K562 (cell line): Measurements from ENCODE around the gene ERAL1.
A peak's percentile ranks its signal among the peaks of the same experiment; 100 is the strongest.

Source experiments
- FOS ChIP-seq: IDR thresholded peaks from 3 replicates; pipeline ENCODE4 v1.6.1; 2011; ENCODE audit not compliant: insufficient read length; ENCODE audit errors: extremely low read depth
- HNRNPK ChIP-seq: fragments of 200-400 bp; formaldehyde crosslinking; IDR thresholded peaks from one replicate; pipeline ENCODE4 v1.6.1; 2018; ENCODE audit warnings: mild to moderate bottlenecking, low read depth, low read length; ENCODE audit not compliant: poor library complexity, severe bottlenecking
- POLR2A ChIP-seq: fragments of 450-650 bp; conservative IDR thresholded peaks from 2 replicates; pipeline ENCODE4 v1.6.1; 2016
- POLR3A ChIP-seq: IDR thresholded peaks from 2 replicates; pipeline ENCODE4 v1.6.1; 2011; ENCODE audit warnings: borderline replicate concordance, mild to moderate bottlenecking, moderate library complexity; ENCODE audit not compliant: insufficient read length, insufficient read depth; ENCODE audit errors: extremely low read depth
- TF ChIP-seq, protein P1 (sequence below): IDR thresholded peaks from 2 replicates; pipeline ENCODE4 v1.6.1; 2014; ENCODE audit warnings: antibody characterized with exemption
- TF ChIP-seq, protein P2 (sequence below): IDR thresholded peaks from 2 replicates; pipeline ENCODE4 v1.6.1; 2016; ENCODE audit warnings: missing genetic modification characterization, missing compliant biosample characterization
- TF ChIP-seq, protein P3 (sequence below), 3 experiments: IDR thresholded peaks in 2 of 3; conservative IDR thresholded peaks in 1 of 3; 2 replicates each; pipeline ENCODE4 v1.5.1; 2011 to 2012; ENCODE audit warnings: low read length in 3 of 3, mild to moderate bottlenecking in 3 of 3, control low read depth in 2 of 3, improper control_type of control experiment in 1 of 3, inconsistent platforms in 1 of 3, low read depth in 1 of 3, mixed read lengths in 1 of 3, moderate library complexity in 1 of 3; ENCODE audit not compliant: insufficient read depth in 2 of 3
- TF ChIP-seq, protein P4 (sequence below), 3 experiments: fragments of 200-800 bp in 1 of 3; fragments of 250-450 bp in 1 of 3; fragments of 450-650 bp in 1 of 3; sonication (Bioruptor Pico) in 1 of 3; sonication (Bioruptor generic) in 1 of 3; formaldehyde crosslinking in 1 of 3; IDR thresholded peaks; 2 replicates each; pipeline versions ENCODE4 v1.6.1 to v1.8.0; 2016 to 2022; ENCODE audit warnings: mild to moderate bottlenecking in 2 of 3, missing genetic modification characterization in 2 of 3, missing compliant biosample characterization in 1 of 3, moderate library complexity in 1 of 3
- TF ChIP-seq, protein P5 (sequence below): fragments of 450-650 bp; IDR thresholded peaks from 2 replicates; pipeline ENCODE4 v1.6.1; 2016
- TF ChIP-seq, protein P6 (sequence below), 2 experiments: fragments of 200-800 bp in 1 of 2; sonication (Bioruptor generic) in 1 of 2; sonication (generic) in 1 of 2; formaldehyde crosslinking in 1 of 2; IDR thresholded peaks in 1 of 2; conservative IDR thresholded peaks in 1 of 2; 2 replicates each; pipeline versions ENCODE4 v1.5.0 to v1.6.1; 2016 to 2020; ENCODE audit warnings: missing compliant biosample characterization in 1 of 2, missing genetic modification characterization in 1 of 2, missing genetic modification reagents in 1 of 2

DNA sequence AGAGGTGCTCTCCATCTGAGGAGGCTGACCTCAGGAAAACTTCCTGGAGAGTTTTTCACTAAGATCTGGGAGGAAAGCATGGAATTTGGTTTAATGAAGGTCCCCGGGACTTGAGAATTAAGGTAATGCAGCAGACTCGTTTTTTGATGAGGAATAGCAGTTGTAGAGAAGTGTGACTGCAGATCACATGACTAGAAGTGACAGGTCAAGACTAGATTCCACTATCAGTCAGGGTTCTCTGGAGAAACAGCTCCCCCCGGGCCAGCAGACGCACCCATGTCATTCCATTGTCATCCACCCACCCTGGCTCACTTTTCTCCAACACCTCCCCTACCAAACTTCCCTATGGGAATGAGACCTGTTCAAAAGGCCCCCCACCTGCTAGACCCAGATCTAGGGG is 50.0 kb downstream of the ERAL1 start:
- TF ChIP-seq, protein P1, sequence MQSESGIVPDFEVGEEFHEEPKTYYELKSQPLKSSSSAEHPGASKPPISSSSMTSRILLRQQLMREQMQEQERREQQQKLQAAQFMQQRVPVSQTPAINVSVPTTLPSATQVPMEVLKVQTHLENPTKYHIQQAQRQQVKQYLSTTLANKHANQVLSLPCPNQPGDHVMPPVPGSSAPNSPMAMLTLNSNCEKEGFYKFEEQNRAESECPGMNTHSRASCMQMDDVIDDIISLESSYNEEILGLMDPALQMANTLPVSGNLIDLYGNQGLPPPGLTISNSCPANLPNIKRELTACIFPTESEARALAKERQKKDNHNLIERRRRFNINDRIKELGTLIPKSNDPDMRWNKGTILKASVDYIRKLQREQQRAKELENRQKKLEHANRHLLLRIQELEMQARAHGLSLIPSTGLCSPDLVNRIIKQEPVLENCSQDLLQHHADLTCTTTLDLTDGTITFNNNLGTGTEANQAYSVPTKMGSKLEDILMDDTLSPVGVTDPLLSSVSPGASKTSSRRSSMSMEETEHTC, result peak; percentile 66; the same call in 1 of the 2 replicates
- no peak for TF ChIP-seq POLR2A
- no peak for TF ChIP-seq FOS
- TF ChIP-seq, protein P2, sequence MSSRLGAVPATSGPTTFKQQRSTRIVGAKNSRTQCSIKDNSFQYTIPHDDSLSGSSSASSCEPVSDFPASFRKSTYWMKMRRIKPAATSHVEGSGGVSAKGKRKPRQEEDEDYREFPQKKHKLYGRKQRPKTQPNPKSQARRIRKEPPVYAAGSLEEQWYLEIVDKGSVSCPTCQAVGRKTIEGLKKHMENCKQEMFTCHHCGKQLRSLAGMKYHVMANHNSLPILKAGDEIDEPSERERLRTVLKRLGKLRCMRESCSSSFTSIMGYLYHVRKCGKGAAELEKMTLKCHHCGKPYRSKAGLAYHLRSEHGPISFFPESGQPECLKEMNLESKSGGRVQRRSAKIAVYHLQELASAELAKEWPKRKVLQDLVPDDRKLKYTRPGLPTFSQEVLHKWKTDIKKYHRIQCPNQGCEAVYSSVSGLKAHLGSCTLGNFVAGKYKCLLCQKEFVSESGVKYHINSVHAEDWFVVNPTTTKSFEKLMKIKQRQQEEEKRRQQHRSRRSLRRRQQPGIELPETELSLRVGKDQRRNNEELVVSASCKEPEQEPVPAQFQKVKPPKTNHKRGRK (tag), result no peak
- TF ChIP-seq, protein P3, sequence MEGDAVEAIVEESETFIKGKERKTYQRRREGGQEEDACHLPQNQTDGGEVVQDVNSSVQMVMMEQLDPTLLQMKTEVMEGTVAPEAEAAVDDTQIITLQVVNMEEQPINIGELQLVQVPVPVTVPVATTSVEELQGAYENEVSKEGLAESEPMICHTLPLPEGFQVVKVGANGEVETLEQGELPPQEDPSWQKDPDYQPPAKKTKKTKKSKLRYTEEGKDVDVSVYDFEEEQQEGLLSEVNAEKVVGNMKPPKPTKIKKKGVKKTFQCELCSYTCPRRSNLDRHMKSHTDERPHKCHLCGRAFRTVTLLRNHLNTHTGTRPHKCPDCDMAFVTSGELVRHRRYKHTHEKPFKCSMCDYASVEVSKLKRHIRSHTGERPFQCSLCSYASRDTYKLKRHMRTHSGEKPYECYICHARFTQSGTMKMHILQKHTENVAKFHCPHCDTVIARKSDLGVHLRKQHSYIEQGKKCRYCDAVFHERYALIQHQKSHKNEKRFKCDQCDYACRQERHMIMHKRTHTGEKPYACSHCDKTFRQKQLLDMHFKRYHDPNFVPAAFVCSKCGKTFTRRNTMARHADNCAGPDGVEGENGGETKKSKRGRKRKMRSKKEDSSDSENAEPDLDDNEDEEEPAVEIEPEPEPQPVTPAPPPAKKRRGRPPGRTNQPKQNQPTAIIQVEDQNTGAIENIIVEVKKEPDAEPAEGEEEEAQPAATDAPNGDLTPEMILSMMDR (IDR thresholded peaks at IDR 0.05 in 2 of 3, conservative IDR thresholded peaks at IDR 0.05 in 1 of 3; ENCODE audit: insufficient read depth in 2 of 3, low read depth in 1 of 3, low read length in 3 of 3), result peak in 1 of 3 experiments; percentile 18; a peak in 1 of 6 replicates
- no peak for TF ChIP-seq POLR3A
- TF ChIP-seq, protein P4, sequence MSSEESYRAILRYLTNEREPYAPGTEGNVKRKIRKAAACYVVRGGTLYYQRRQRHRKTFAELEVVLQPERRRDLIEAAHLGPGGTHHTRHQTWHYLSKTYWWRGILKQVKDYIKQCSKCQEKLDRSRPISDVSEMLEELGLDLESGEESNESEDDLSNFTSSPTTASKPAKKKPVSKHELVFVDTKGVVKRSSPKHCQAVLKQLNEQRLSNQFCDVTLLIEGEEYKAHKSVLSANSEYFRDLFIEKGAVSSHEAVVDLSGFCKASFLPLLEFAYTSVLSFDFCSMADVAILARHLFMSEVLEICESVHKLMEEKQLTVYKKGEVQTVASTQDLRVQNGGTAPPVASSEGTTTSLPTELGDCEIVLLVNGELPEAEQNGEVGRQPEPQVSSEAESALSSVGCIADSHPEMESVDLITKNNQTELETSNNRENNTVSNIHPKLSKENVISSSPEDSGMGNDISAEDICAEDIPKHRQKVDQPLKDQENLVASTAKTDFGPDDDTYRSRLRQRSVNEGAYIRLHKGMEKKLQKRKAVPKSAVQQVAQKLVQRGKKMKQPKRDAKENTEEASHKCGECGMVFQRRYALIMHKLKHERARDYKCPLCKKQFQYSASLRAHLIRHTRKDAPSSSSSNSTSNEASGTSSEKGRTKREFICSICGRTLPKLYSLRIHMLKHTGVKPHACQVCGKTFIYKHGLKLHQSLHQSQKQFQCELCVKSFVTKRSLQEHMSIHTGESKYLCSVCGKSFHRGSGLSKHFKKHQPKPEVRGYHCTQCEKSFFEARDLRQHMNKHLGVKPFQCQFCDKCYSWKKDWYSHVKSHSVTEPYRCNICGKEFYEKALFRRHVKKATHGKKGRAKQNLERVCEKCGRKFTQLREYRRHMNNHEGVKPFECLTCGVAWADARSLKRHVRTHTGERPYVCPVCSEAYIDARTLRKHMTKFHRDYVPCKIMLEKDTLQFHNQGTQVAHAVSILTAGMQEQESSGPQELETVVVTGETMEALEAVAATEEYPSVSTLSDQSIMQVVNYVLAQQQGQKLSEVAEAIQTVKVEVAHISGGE (CRISPR knock-in tag; IDR thresholded peaks at IDR 0.05), result 0 out of 6 replicates have a peak, but pooled peaks of 1 of the 3 experiments have one; percentile 27
- TF ChIP-seq, protein P5, sequence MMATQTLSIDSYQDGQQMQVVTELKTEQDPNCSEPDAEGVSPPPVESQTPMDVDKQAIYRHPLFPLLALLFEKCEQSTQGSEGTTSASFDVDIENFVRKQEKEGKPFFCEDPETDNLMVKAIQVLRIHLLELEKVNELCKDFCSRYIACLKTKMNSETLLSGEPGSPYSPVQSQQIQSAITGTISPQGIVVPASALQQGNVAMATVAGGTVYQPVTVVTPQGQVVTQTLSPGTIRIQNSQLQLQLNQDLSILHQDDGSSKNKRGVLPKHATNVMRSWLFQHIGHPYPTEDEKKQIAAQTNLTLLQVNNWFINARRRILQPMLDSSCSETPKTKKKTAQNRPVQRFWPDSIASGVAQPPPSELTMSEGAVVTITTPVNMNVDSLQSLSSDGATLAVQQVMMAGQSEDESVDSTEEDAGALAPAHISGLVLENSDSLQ, result peak; percentile 77
- TF ChIP-seq, protein P6, sequence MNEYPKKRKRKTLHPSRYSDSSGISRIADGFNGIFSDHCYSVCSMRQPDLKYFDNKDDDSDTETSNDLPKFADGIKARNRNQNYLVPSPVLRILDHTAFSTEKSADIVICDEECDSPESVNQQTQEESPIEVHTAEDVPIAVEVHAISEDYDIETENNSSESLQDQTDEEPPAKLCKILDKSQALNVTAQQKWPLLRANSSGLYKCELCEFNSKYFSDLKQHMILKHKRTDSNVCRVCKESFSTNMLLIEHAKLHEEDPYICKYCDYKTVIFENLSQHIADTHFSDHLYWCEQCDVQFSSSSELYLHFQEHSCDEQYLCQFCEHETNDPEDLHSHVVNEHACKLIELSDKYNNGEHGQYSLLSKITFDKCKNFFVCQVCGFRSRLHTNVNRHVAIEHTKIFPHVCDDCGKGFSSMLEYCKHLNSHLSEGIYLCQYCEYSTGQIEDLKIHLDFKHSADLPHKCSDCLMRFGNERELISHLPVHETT (CRISPR knock-in tag; conservative IDR thresholded peaks at IDR 0.05 in 1 of 2, IDR thresholded peaks at IDR 0.05 in 1 of 2), result no peak
- no peak for TF ChIP-seq HNRNPK
